OCI-LY1 (cell line): ENCODE results near the gene HUS1.

Source experiments
- CTCF ChIP-seq: fragments of 200-600 bp; sonication (generic), shearing (Covaris generic); IDR thresholded peaks from 2 replicates; pipeline ENCODE4 v1.5.1; 2017; ENCODE audit warnings: mild to moderate bottlenecking, antibody characterized with exemption, low read length, moderate library complexity, mixed read lengths
- EZH2 ChIP-seq: fragments of 200-600 bp; sonication (generic), shearing (Covaris generic); IDR thresholded peaks from 2 replicates; pipeline ENCODE4 v1.8.0; 2017; ENCODE audit warnings: borderline replicate concordance, mixed run types, mild to moderate bottlenecking, antibody characterized with exemption, low read length, moderate library complexity, mixed read lengths

GRCh38 chr7:47948141-47948790, 31.1 kb downstream of the HUS1 start, which contains the start of gene PKD1L1:
- no peak for TF ChIP-seq CTCF
- no peak for TF ChIP-seq EZH2
